RPMI7951 (cell line): ENCODE data around the gene UCP1. TPM values are rescaled to one million over a fixed set of nuclear protein-coding genes. Genes with fewer than 3 reads are reported as not detected.

ENCODE experiments used
- DNase-seq: peaks from one replicate; pipeline ENCODE4 v3.0.0-alpha.2; 2012; ENCODE audit warnings: low read depth
- total RNA-seq: library from RNA; depleted of rRNA; stranded (reverse); fragments of >200 nt; shearing (Covaris generic); gene quantifications from 2 replicates; pipeline ENCODE4 v1.2.3, GENCODE V29; 2014; rRNA removed

The UCP1 gene
- total RNA-seq: not detected in 2 replicates

GRCh38 chr4:140568507-140569306 is at the start of gene UCP1:
Gene UCP1 (minus strand): TSS chr4:140568961. CDS start chr4:140568729, 232 bp downstream.
- no peak for DNase-seq

GRCh38 chr4:140617499-140618248 is 48.9 kb upstream of the UCP1 start:
- no peak for DNase-seq

GRCh38 chr4:140615451-140615850 is 46.7 kb upstream of the UCP1 start:
- no peak for DNase-seq

DNA sequence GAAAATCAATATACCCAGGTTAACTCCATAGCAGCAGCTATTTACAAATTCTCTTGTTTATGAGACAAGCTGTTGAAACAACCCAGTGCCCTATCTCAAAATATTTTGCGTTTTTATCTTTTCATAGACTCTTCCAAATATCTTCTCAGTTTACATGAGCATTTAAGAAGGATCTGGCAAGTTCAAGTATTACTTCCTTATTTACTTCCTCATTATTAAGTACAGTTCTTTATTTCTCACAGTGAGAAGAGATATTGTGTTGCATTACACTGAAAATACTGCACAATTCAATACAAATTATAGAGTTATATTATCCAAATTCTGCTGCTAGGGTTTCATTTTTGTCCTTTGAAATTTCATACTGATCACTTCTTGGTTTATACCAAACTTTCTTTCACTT is 43.6 kb upstream of the UCP1 start:
- DNase-seq: no peak

DNA sequence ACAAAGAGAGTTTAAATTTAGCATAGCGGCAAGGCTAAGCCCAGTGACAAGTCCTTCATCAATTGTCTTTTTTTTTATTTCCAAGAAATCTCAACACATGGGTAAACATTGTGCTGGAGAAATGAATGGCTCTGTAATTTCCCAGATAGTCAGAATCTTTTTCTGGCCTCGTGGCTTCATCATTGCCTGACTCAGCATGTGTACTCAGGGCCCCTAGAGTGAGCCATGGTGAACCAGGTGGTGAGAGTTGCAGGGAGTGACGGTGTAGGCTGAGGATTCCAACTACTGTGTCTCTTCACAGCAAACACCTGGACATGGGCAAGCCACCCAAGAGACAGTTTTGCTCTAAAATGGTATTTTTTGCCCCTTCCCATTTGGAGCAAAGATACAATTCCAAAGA is 43.1 kb upstream of the UCP1 start:
- DNase-seq: no peak

- DNase-seq: peak; percentile 41
Observed at GRCh38 chr4:140609548-140610425, 41.0 kb upstream of the UCP1 start.

GRCh38 chr4:140607852-140608251 is 39.1 kb upstream of the UCP1 start:
- no peak for DNase-seq

DNA sequence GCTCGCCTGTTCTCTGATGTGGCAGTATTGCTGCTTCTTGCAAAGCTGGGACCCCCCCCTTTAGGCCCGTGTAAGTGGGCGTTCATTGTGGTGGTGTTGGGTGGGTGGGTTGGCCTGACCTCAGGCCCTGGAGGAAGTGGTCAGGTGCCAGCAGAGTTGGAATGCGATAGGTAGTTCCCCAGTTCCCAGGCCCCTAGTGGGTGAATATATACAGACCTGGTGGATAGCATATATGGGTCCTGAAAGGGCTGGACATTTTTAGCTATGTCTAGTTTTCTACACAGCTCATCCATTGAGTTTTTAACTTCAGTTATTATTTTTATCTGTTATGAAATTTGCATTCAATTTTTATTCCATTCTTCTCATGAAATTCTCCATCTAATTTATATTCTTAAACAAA is 35.8 kb upstream of the UCP1 start:
- no peak for DNase-seq

DNA sequence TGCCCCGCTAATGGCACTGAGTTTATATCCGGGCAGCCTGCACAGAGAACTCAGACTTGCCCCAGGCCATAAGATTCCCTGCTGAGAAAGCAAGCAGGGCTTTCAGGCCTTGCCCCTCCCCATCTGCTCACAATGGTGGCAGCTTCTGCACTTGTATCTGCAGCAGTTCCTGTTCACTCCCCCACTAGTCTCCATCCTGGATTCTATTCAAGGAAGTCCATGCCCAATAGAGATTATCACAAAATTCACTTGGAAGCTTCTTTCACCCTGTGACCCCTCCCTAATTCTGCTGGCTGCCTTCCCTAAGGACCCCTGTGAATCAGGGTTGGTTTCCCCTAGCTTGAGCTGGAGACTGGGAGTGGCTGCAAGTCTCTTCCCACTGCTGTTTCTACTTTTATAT is 34.5 kb upstream of the UCP1 start:
- DNase-seq: peak; percentile 18

DNA sequence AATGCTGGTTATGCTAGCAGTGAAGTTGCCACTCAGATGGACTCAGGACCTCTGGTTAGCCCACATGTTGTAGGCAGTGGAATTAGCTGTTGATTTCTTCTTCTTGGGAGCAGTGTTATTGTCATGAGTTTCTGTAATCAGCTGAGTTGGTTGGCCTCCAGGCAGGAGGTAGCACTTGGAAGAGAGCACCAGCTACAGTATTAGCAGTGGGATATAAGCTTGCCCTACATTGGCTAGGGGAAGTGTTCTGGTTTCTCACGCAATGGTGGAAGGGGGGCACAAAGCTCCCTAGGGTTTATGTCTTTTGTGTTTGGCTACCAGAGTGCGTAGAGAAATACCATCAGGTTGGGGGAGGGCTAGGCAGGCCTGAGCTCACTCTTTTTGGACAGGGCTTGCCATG is 34.0 kb upstream of the UCP1 start:
- DNase-seq: no peak

GRCh38 chr4:140600408-140600807 is 31.6 kb upstream of the UCP1 start:
- DNase-seq: no peak

GRCh38 chr4:140595065-140595464 is 26.3 kb upstream of the UCP1 start:
- DNase-seq: no peak

DNA sequence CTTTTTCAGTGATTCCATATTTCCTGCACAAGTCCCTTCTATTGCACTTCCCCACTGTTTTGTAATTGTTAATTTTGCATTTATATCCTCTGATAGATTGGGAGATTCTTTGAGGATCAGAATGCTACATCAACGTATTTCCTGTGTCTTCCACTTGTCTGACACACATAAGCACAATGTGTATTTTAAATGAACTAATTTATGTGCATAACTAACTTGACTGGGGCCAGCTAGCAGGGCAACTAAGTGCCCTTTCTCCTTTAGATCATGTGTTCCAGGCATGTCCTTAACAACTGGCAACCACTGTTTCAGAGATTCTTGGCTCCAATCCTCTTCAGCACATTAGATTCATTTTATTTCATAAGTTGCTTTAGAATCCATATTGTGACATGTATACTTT is 15.7 kb upstream of the UCP1 start:
- no peak for DNase-seq

- no peak for DNase-seq
Observed at GRCh38 chr4:140581078-140581477, 12.3 kb upstream of the UCP1 start.

DNA sequence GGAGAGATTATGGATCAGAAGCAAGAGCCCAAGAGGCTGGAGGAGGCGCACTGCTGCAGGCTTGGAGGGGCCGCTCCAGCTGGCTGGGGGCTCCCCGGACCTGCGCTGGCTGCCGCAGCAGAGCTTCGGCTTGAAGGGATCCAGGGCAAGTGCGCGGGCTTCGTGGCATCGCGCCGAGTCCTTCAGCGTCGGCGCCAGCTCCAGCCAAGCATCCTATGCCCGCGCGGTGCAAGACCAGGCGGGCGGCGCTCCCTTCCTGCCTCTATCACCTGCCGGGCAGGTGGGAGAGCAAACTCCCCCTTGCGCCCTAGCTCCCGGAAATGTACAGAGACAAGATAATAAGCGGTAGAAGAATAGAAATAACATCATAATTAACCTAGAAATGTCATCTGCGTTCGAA is 10.5 kb upstream of the UCP1 start:
- DNase-seq: no peak

GRCh38 chr4:140575489-140575888 is 6.7 kb upstream of the UCP1 start:
- DNase-seq: no peak

- no peak for DNase-seq
Observed at GRCh38 chr4:140571620-140572019, 2.9 kb upstream of the UCP1 start.

- no peak for DNase-seq
Observed at GRCh38 chr4:140569307-140569638, 512 bp upstream of the UCP1 start.

DNA sequence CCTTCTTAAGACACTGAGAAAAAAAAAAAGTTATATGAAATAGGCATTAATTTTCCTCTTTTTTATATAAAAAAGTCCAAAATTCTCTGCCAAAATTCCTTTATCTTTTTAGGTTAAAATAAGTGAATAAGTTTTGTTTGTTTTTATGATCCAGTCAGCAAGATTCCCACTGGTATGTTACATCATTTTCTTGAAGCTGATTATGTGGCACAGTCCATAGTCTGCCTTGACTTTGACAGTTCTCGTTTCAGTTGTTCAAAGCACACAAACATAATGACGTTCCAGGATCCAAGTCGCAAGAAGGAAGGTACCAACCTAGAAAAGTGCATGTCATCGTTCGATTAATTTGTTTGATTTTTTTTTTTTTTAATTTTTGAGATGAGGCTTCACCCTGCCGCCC is 9.1 kb downstream of the UCP1 start:
- no peak for DNase-seq

GRCh38 chr4:140557831-140558435 is 10.8 kb downstream of the UCP1 start:
- no peak for DNase-seq

DNA sequence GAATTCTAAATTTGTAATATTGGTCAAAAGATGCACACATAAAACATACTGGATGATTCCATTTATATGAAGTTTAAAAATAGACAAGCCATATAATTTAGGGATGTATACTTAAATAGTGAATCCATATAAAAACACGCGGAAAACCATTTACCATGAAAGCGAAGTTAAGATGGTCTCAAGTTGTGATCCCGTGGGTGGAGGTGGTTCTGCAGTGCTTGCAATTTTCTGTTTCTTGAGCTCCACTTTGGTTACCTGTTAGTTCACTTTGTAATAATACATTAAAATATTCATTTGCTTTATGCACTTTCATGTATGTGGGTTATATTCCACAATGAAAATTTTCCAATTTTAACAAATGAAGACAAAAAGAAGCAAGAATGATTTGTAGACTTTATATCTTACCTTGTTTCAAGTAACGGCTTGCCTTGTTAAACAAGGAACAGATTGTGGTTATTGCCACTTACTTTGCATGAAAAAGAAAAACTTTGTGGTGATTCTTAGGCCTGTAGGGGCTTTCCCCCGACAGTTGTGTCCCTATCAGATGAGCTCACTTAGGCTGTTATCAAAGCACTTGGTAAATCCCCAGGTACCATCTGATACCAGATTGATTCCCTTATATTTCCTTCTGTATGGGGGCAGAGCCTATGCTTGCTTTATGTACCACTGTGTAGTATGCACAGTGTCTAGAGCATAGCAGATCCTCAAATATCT is 12.2 kb downstream of the UCP1 start:
- DNase-seq: no peak
